Fibroblast of skin of right biceps (primary cell): ENCODE measurements around the gene FALEC.
"Not testable (repeated sequence)": the region's sequence is repeated elsewhere in the genome, so short reads cannot be mapped to it uniquely, and the experiment has no call there.

ENCODE experiments used
- DNase-seq: peaks from one replicate; pipeline ENCODE4 v3.0.0-alpha.2; 2013

FALEC gene

DNA sequence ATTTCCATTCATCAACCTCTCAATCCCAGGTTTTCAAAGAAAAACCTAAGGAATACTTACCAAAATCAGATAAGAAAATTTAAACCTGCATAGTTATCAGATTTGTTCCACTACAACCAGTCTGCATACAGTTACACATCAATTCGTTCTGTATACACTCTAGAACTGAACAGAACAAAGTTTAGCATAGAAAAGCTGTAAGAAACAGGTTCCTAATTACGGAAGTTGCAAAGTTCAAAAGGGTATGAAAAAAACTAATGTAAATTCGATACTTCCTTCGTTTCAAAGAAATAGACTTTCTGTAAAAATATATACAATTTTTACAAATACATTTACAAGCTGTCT is 60.8 kb downstream of the FALEC start:
- no peak for DNase-seq

DNA sequence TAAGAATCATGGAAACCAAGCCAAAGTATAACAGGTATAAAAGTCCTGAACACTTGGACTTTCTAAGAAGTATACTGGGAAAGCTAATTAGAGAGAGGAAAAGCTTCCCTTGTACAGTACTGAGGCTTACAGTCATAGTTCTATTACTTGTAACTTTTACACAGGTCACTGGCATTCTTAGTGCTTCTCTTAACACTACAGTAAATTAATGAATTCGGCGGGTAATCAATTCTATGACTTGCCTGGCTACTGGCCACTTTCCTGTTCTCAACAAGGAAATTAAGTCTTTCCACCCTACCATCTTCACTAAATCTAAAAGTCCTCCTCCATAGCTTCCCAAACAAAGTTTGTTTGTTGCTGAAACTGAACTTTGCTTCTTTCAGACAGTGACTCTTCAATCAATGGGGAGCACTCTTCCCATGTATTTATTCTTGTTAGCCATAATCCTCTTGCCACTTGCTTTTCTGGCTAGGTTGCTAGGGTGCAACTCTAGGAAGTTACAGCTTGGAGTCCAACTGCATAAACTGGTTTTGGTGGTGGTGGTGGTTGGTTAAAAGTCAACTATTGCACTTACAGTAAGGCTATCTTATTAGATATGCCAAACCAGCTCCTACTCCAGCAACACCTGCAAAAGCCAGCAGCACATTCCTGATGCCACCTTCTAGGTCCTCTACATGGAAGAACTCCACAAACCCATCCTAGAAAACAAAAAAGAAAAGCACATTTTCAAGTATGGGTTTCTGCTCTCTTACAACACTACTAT is 61.4 kb downstream of the FALEC start:
- no peak for DNase-seq

DNA sequence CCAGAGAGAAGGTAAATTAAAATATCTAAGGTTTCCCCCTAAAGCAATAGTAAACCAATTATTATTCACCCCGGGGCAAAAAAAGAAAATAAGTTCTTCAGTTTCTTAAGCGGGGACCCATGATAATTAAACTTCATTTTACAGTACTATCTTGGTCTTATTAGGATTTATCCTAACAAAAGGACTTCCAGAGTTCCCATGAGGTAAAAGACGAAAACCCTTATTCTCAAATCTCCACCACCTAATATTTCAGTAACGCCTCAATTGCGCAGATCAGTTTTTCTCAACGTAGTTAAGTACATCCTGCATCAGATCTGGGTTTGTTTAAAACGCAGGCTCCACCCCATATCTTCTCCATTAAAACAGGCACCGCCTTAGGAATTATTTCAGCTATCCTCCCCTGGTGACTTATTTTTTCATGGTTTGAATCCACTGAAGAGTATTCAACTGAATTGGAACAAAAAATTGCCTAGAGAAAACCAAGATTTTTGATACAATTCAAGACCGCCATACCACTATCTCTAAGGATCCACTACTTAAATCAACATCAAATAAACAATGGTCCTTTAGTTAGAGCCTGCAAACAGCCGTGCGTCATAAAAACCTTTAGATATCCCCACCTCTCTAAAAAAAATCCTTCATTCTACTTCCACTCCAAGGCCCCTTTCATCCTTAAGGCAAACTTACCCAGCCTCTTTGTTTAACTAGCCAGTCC is 62.2 kb downstream of the FALEC start:
- no peak for DNase-seq

DNA sequence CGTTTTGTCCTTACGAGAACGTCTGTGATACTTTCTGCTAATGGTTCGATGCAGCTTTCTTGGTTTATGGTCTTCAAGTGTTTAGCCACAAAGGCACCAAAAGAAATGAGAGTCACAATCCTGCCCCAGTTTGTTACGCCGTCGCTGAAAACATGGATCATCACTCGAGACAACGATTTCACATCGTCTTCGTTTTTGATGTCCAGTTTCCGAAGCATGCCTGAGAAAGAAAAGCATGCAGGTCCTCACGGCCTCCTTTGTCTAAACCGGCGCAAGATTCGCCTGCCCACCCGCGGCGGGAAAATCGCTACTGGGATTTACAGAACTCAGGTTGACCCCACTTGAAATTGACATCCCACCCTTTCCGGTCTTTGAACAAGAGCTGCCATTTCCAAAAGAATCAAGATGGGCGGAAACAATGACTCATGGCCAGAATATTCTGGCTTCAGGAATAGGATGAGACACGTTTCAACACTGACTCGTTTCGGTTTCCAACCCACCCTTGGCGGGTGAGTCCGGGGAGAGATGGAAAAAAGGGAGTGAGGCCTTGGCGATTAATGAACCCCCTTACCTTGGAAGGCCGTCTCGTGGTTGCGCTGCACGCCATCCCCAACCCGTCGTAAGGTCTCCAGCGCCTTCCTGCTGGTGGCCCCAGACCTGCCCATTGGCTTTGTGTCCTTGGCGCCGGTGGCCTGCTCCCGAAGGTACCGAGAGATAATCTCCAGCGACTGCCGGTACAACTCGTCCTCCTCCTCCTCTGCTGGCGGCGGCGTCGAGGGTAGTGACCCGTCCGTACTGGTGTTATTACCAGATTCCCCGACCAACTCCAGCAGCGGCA is 62.9 kb downstream of the FALEC start:
- peak; percentile 96 for DNase-seq

DNA sequence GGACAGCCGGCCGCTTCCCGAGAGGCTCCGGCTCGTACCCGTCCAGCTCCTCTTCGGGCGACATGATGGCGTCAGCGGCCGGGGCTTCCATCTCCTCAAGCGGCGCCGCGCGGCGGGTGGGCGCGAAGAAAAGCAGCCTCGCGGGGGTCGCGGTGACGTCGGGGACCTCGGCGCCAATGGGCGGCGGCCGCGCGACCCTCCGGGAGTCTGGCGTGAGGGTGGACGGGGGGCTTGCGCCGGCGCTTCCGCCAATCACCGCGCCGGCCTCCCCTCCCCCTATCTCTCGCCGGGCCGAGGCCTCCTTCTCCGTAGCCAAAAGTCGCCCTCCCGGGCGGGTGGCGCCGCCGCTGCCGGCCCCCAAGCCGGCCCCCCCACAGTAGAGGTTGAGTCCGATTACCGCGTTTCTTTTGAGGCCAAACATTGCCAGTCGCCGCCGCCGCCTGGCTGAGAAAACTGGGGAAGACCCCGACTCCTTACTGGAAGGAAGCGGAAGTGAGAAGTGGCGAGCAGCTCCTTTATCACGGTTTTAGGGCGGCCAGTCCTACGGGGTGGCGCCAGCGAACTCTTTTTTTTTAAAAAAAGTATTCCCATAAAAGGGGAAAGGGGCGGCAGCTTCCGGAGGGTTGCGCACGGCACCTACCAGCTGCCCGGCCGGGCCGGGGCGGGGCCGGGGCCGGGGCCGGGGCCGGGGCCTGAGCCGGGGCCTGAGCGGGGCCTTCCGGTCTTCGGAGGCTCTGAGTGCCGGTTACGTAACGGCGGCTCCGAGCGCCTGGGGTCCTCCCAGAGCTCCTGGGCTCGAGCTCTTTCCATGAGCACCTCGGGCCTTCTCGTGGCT is 63.8 kb downstream of the FALEC start, which contains the start of gene MCL1:
TSS of gene MCL1 (minus strand) at position 501 of the 835 bp plus-strand sequence. CDS start at position 421, 80 bp downstream.
- DNase-seq = peak; percentile 98

DNA sequence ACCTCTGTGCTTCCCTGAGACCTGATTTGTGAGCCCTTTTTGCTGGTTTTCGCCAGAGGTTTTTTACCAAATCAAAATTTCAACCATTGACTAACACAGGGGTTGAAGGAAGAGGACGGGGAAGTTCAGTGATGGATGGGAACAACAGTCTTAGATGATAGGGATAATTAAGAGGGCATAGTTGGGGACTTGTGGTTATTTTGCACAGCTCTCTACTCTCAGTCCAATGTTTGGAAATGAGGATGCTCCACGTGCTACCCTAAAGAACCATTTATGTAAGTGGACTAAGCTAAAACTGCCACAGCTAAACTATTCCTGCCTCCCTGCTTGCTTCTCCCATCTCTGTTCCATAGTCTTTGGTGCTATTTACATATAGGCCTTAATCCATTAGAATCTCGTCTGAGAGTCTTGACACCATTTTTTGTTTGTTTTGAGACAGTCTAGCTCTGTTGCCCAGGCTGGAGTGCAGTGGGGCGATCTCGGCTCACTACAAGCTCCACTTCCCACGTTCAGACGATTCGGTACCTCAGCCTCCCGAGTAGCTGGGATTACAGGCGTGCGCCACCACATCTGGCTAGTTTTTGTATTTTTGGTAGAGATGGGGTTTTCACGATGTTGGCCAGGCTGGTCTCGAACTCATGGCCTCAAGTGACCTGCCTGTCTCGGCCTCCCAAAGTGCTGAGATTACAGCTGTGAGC is 64.5 kb downstream of the FALEC start:
- no peak for DNase-seq

DNA sequence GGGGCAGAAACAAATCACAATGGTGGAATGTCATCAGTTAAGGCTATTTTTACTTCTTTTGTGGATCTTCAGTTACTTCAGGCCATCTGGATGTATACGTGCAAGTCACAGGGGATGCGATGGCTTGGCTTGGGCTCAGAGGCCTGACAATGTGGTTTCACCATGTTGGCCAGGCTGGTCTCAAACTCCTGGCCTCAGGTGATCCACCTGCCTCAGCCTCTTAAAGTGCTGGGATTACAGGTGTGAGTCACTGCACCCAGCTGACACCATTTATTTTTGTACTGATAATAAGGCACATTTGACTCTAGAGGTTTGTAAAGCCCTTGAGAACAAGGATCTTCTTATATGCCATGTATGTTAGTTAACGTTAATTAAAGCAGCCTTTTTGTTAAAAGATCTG is 65.4 kb downstream of the FALEC start:
- not testable (repeated sequence) for DNase-seq

DNA sequence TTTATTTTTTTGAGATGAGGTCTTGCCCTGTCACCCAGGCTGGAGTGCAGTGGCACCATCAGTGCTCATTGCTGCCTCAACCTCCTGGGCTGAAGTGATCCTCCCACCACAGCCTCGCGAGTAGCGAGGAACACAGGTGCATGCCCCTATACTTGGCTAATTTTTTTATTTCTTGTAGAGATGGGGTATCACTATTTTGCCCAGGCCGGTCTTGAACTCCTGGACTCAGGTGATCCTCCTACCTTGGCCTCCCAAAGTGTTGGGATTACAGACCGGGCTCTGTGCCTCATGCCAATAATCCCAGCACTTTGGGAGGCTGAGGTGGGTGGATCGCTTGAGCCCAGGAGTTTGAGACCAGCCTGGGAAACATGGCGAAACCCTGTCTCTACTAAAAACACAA is 65.9 kb downstream of the FALEC start:
- DNase-seq = not testable (repeated sequence)

DNA sequence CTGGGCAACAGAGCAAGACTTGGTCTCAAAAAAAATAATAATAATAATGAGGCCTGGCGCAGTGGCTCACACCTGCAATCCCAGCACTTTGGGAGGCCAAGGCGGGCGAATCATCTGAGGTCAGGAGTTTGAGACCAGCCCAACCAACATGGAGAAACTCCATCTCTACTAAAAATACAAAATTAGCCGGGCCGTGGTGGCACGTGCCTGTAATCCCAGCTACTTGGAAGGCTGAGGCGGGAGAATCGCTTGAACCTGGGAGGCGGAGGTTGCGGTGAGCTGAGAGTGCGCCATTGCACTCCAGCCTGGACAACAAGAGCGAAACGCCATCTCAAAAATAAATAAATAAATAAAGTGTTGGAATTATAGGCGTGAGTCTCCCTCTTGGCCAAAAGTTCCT is 66.4 kb downstream of the FALEC start:
- not testable (repeated sequence) for DNase-seq

DNA sequence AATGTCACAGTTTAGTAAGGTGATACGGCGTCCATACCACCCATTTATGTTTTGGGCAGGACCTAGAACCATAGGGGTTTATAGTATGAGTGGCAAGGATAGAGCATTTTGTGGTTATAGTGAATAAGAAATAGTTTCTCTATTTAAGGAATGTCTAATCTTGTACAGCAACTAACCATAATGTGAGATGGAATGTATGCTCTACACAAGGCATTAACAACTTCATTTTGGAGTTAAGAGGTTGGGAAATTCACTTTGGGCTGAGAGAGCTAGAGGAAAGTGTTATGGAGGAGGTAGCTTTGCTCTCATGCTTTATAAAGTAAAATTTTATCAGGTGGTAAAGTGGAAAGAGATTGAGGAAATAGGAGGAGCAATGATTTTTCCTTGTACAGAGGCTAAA is 66.8 kb downstream of the FALEC start:
- peak; percentile 57 for DNase-seq
